ENCODE data around the gene ARHGAP18.

Gene ARHGAP18

DNA sequence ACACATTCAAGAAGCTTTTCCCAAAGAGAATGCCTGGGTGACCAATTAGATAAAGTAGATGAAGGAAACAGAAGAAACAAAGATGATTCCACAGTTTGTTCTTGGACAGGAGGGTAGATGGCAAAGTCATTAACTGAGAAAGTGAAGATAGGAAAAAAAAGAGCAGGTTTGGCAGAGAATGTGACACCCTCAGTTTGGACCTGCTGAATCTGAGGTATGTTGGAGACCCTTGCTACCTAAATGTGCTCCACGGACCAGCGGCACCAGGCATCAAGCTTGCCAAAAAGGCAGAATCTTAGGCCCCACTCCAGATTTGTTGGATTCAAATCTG is 49.7 kb downstream of the ARHGAP18 start:
- DNase-seq (ENCODE audit: low read depth in 2 of 2): no peak
- H3K4me3 ChIP-seq (replicated peaks in 1 of 2; ENCODE audit: low read depth in 2 of 2, low read length in 2 of 2): peak overlapping the region; percentile 19 to 50
- no peak for TF ChIP-seq CTCF (IDR thresholded peaks at IDR 0.05; ENCODE audit: low read depth, low read length)

DNA sequence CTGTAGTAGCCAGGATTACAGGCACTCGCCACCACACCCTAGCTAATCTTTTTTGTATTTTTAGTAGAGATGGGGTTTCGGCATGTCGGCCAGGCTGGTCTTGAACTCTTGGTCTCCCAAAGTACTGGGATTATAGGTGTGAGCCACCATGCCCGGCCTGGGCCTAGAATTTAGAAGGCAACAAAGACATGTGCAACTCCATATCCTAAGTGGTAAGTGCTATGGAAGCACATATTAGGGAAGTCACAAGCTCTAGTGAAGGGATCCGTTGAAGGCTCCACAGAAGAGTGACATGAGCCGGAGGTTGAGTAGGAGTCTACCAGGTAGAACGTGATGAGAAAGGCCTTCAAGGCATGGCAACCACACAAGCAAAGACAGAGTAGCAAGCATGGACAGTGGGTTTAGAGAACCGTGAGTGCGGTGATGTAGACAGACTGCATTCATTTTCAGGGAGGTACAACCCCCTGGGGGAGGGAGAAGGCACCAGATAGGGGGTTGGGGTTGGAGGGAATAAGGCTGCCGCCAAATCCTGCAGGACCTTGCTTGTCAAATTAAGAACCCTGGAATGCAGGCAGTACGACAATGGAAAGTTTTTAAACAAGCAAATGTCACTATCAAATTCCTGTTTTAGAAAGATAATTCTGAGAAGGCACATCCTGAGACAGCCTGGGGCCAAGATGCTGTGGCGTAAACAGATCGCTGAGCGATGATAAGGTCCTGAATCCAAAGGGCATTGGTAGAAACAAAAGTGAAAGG is 50.2 kb downstream of the ARHGAP18 start:
- no peak for TF ChIP-seq CTCF (IDR thresholded peaks at IDR 0.05; ENCODE audit: low read depth, low read length)
- peak overlapping the region; percentile 19 to 50 for H3K4me3 ChIP-seq (replicated peaks in 1 of 2; ENCODE audit: low read depth in 2 of 2, low read length in 2 of 2)
- peak; percentile 73 to 75 for DNase-seq (ENCODE audit: low read depth in 2 of 2)

DNA sequence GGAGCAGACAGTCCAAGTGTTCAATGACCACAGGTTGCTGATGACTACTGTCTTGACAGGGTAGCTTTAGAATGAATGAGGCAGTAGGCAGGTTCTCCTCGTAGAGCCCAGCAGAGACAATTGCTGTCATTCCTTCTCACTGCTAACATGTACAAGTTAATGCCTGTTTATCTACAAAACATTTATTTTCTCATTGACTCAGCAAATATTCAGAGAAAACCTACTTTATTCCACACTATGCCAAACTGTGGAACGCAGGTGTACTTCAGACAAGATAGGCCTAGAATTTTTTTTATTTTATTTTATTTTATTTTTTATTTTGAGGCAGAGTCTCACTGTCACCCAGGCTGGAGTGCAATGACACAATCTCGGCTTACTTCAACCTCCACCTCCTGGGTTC is 50.8 kb downstream of the ARHGAP18 start:
- H3K4me3 ChIP-seq (replicated peaks in 1 of 2; ENCODE audit: low read depth in 2 of 2, low read length in 2 of 2): no peak overlapping the region
- no peak for TF ChIP-seq CTCF (IDR thresholded peaks at IDR 0.05; ENCODE audit: low read depth, low read length)
- no peak for DNase-seq (ENCODE audit: low read depth in 2 of 2)

GRCh38 chr6:129657483-129657882 is 52.5 kb downstream of the ARHGAP18 start:
- DNase-seq (ENCODE audit: low read depth in 2 of 2): no peak
- H3K4me3 ChIP-seq (replicated peaks in 1 of 2; ENCODE audit: low read depth in 2 of 2, low read length in 2 of 2): no peak overlapping the region
- TF ChIP-seq CTCF (IDR thresholded peaks at IDR 0.05; ENCODE audit: low read depth, low read length): no peak

GRCh38 chr6:129655334-129655733 is 54.6 kb downstream of the ARHGAP18 start:
- TF ChIP-seq CTCF (IDR thresholded peaks at IDR 0.05; ENCODE audit: low read depth, low read length): no peak
- no peak for DNase-seq (ENCODE audit: low read depth in 2 of 2)
- no peak overlapping the region for H3K4me3 ChIP-seq (replicated peaks in 1 of 2; ENCODE audit: low read depth in 2 of 2, low read length in 2 of 2)

DNA sequence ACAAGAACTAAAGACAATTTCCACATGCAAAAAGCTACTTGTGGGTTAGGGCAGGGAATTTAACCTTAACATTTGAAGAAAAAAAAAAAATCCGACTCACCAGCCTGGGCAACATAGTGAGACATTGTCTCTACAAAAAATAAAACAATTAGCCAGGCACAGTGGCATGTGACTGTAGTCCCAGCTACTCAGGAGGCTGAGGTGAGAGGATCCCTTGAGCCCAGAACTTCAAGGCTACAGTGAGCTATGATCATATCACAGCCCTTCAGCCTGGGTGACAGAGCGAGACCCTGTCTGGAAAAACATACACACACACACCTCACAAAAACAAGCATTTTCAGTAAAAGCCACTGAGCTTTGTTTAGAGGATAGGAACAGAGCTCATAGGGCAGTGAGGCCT is 56.2 kb downstream of the ARHGAP18 start:
- no peak overlapping the region for H3K4me3 ChIP-seq (replicated peaks in 1 of 2; ENCODE audit: low read depth in 2 of 2, low read length in 2 of 2)
- no peak for TF ChIP-seq CTCF (IDR thresholded peaks at IDR 0.05; ENCODE audit: low read depth, low read length)
- DNase-seq (ENCODE audit: low read depth in 2 of 2): no peak

- no peak overlapping the region for H3K4me3 ChIP-seq (replicated peaks in 1 of 2; ENCODE audit: low read depth in 2 of 2, low read length in 2 of 2)
- TF ChIP-seq CTCF (IDR thresholded peaks at IDR 0.05; ENCODE audit: low read depth, low read length): no peak
- no peak for DNase-seq (ENCODE audit: low read depth in 2 of 2)
Measured at GRCh38 chr6:129653229-129653628, 56.7 kb downstream of the ARHGAP18 start.
